PFSK-1 (cell line): ENCODE results near the gene PHACTR1.

ENCODE experiments used
- FOXP2 ChIP-seq: optimal IDR thresholded peaks from 2 replicates; pipeline ENCODE3; 2011; ENCODE audit warnings: borderline replicate concordance, control low read depth, inconsistent platforms; ENCODE audit not compliant: insufficient read depth; ENCODE audit errors: extremely low read length, extremely low read depth
- POLR2AphosphoS5 ChIP-seq: IDR thresholded peaks from 2 replicates; pipeline ENCODE4 v1.6.1; 2012; ENCODE audit warnings: low read depth, mild to moderate bottlenecking, control low read depth, low read length, moderate library complexity
- REST ChIP-seq, 2 experiments: IDR thresholded peaks; 2 replicates each; pipeline versions ENCODE4 v1.6.1 to v1.8.0; 2011 to 2012; ENCODE audit warnings: low read depth in 2 of 2, low read length in 2 of 2, control low read depth in 1 of 2, inconsistent platforms in 1 of 2, mild to moderate bottlenecking in 1 of 2, moderate library complexity in 1 of 2; ENCODE audit not compliant: insufficient read depth in 1 of 2
- SIN3A ChIP-seq: IDR thresholded peaks from 2 replicates; pipeline ENCODE4 v1.6.1; 2012; ENCODE audit warnings: mild to moderate bottlenecking, low read length, moderate library complexity, borderline replicate concordance; ENCODE audit not compliant: insufficient read depth
- TAF1 ChIP-seq: IDR thresholded peaks from 2 replicates; pipeline ENCODE4 v1.6.1; 2012; ENCODE audit warnings: low read length, control low read depth, borderline replicate concordance; ENCODE audit not compliant: insufficient read depth

The PHACTR1 gene

DNA sequence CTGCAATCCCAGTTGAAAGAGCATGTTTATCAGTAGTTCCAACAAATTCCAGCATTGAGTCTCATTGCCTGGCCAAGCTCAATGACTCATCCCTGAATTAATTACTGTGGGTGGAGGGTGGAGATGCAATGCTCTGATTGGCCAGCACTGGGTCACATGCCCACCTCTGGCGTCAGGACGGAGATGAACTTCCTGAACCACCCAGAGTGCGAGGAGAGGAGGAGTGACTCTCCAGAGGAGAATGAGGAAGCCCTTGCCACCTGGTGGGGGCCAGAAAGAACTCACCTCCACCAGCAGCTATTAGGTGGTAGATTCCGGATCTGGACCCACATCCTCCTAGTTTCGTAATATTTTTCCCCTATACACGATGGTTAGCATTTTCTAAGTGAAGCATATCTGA, 327.8 kb downstream of the PHACTR1 start:
- TF ChIP-seq FOXP2 (no peak), POLR2AphosphoS5 (no peak), REST (IDR thresholded peaks at IDR 0.05; ENCODE audit: insufficient read depth in 1 of 2, low read depth in 2 of 2, low read length in 2 of 2) (no peak), TAF1 (no peak), SIN3A (no peak)

GRCh38 chr6:13044896-13045295, 328.3 kb downstream of the PHACTR1 start:
- no peak for TF ChIP-seq POLR2AphosphoS5

GRCh38 chr6:13045676-13046075, 329.1 kb downstream of the PHACTR1 start:
- TF ChIP-seq FOXP2 (no peak), REST (IDR thresholded peaks at IDR 0.05; ENCODE audit: insufficient read depth in 1 of 2, low read depth in 2 of 2, low read length in 2 of 2) (no peak), SIN3A (no peak), TAF1 (no peak), POLR2AphosphoS5 (no peak)

GRCh38 chr6:13046084-13046483, 329.5 kb downstream of the PHACTR1 start:
- TF ChIP-seq REST (IDR thresholded peaks at IDR 0.05; ENCODE audit: insufficient read depth in 1 of 2, low read depth in 2 of 2, low read length in 2 of 2) (no peak), FOXP2 (no peak), POLR2AphosphoS5 (no peak), TAF1 (no peak), SIN3A (no peak)

- TF ChIP-seq FOXP2 (no peak), REST (IDR thresholded peaks at IDR 0.05; ENCODE audit: insufficient read depth in 1 of 2, low read depth in 2 of 2, low read length in 2 of 2) (no peak), TAF1 (no peak), SIN3A (no peak), POLR2AphosphoS5 (no peak)
Observed at GRCh38 chr6:13048113-13048512, 331.5 kb downstream of the PHACTR1 start.
